ENCODE measurements around the gene WNT3A.

WNT3A gene

GRCh38 chr1:228046421-228047182, 39.8 kb downstream of the WNT3A start:
- Histone ChIP-seq H3K27ac (ENCODE audit: low read depth, low read length) (no peak overlapping the region), H3K36me3 (ENCODE audit: control insufficient read depth, insufficient read depth, low read length) (no peaks in the 10 kb centered on the region), H3K9me3 (ENCODE audit: control insufficient read depth, insufficient read depth, low read depth, low read length) (no peaks in the 10 kb centered on the region), H3K27me3 (ENCODE audit: control insufficient read depth, insufficient read depth, low read length) (peaks cover 54% of the 10 kb centered on the region), H3K9ac (ENCODE audit: low read length) (no peak overlapping the region), H3K4me1 (ENCODE audit: control insufficient read depth, insufficient read depth, low read length) (peaks cover 12% of the 10 kb centered on the region; the same call in 1 of the 2 replicates), H3K4me3 (ENCODE audit: low read depth, low read length) (no peak overlapping the region)

- H3K27ac ChIP-seq (ENCODE audit: low read depth, low read length): no peak overlapping the region
These were observed 40.3 kb downstream of the WNT3A start for GRCh38 chr1:228047183-228047466.

GRCh38 chr1:228048120-228048519, 41.3 kb downstream of the WNT3A start:
- H3K4me1 ChIP-seq (ENCODE audit: control insufficient read depth, insufficient read depth, low read length): peaks cover 12% of the 10 kb centered on the region; the same call in 1 of the 2 replicates
- peaks cover 53% of the 10 kb centered on the region for H3K27me3 ChIP-seq (ENCODE audit: control insufficient read depth, insufficient read depth, low read length)
- no peak overlapping the region for H3K9ac ChIP-seq (ENCODE audit: low read length)
- H3K9me3 ChIP-seq (ENCODE audit: control insufficient read depth, insufficient read depth, low read depth, low read length): no peaks in the 10 kb centered on the region
- H3K27ac ChIP-seq (ENCODE audit: low read depth, low read length): no peak overlapping the region
- no peak overlapping the region for H3K4me3 ChIP-seq (ENCODE audit: low read depth, low read length)
- no peaks in the 10 kb centered on the region for H3K36me3 ChIP-seq (ENCODE audit: control insufficient read depth, insufficient read depth, low read length)

More at GRCh38 chr1:228047183-228047466, 40.3 kb downstream of the WNT3A start:
- peaks cover 12% of the 10 kb centered on the region; the same call in 1 of the 2 replicates for H3K4me1 ChIP-seq (ENCODE audit: control insufficient read depth, insufficient read depth, low read length)
- H3K9me3 ChIP-seq (ENCODE audit: control insufficient read depth, insufficient read depth, low read depth, low read length): no peaks in the 10 kb centered on the region
- peaks cover 55% of the 10 kb centered on the region for H3K27me3 ChIP-seq (ENCODE audit: control insufficient read depth, insufficient read depth, low read length)
- H3K36me3 ChIP-seq (ENCODE audit: control insufficient read depth, insufficient read depth, low read length): no peaks in the 10 kb centered on the region
- no peak overlapping the region for H3K9ac ChIP-seq (ENCODE audit: low read length)
- H3K4me3 ChIP-seq (ENCODE audit: low read depth, low read length): no peak overlapping the region

- peaks cover 56% of the 10 kb centered on the region for H3K27me3 ChIP-seq (ENCODE audit: control insufficient read depth, insufficient read depth, low read length)
- H3K36me3 ChIP-seq (ENCODE audit: control insufficient read depth, insufficient read depth, low read length): no peaks in the 10 kb centered on the region
- no peak overlapping the region for H3K9ac ChIP-seq (ENCODE audit: low read length)
- H3K9me3 ChIP-seq (ENCODE audit: control insufficient read depth, insufficient read depth, low read depth, low read length): no peaks in the 10 kb centered on the region
- H3K4me1 ChIP-seq (ENCODE audit: control insufficient read depth, insufficient read depth, low read length): peaks cover 12% of the 10 kb centered on the region; the same call in 1 of the 2 replicates
- H3K27ac ChIP-seq (ENCODE audit: low read depth, low read length): no peak overlapping the region
- H3K4me3 ChIP-seq (ENCODE audit: low read depth, low read length): no peak overlapping the region
These were observed 42.0 kb downstream of the WNT3A start for GRCh38 chr1:228048659-228049298.

DNA sequence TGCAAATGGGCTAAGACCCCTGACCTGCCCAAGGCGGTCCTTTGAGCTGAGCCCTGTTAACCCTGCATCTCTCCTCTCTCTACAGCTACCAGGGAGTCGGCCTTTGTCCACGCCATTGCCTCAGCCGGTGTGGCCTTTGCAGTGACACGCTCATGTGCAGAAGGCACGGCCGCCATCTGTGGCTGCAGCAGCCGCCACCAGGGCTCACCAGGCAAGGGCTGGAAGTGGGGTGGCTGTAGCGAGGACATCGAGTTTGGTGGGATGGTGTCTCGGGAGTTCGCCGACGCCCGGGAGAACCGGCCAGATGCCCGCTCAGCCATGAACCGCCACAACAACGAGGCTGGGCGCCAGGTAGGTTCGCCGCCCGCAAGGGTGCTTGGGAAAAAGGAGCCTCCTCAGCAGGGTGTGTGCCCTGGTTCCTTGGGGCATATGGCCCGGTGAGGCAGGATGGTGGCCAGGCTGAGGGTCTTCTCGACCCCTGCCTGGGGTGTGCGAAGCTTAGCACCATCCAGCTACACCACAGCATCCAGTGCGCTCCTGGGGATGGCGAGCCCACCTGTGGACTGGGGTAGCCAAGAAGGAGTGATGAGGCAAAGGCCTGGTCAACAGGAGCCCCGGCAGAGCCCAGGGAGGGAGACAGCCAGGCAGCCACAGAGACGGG, 43.9 kb downstream of the WNT3A start:
- Histone ChIP-seq H3K4me1 (ENCODE audit: control insufficient read depth, insufficient read depth, low read length) (peaks cover 5% of the 10 kb centered on the region; the same call in 1 of the 2 replicates), H3K4me3 (ENCODE audit: low read depth, low read length) (no peak overlapping the region), H3K27me3 (ENCODE audit: control insufficient read depth, insufficient read depth, low read length) (peaks cover 55% of the 10 kb centered on the region), H3K36me3 (ENCODE audit: control insufficient read depth, insufficient read depth, low read length) (no peaks in the 10 kb centered on the region), H3K9ac (ENCODE audit: low read length) (no peak overlapping the region), H3K27ac (ENCODE audit: low read depth, low read length) (no peak overlapping the region), H3K9me3 (ENCODE audit: control insufficient read depth, insufficient read depth, low read depth, low read length) (no peaks in the 10 kb centered on the region)

DNA sequence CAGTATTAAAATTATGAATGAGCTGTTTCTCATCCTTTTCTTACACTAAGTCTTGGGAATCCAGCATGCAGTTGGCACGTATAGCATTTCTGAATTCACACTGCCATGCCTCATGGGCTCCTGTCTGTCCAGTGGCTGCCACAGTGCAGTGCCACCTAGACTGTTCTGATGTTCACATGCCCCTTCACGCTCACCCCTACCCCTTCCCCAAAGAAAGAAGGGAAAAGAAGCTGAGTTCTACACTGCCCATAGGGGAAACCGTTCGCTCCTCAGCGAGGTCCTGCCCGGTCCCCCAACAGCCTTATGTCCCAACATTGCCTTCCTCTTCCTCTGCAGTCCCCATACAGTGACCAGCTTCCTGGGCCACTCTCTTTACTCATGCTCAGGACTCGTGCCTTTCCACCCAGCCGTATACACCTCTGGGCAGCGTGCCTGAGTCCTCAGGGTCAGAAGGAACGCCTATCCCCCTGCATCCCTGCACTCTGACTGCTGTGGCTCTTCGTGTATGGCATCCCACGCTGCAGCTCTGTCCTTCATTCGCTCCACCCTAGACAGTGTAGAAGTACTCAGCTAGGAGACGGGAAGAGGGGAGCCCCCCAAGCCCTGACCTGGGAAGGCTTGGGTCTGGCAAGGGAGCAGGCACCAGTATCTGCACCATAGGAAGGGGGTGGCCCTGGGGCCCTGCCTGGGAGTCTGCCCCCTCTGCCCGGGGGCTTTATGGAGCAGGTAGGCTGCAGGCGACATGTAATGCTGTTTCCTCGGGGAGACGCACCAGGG, 51.6 kb downstream of the WNT3A start:
- Histone ChIP-seq H3K27ac (ENCODE audit: low read depth, low read length) (no peak overlapping the region), H3K4me1 (ENCODE audit: control insufficient read depth, insufficient read depth, low read length) (peaks cover 6% of the 10 kb centered on the region; the same call in 1 of the 2 replicates), H3K27me3 (ENCODE audit: control insufficient read depth, insufficient read depth, low read length) (peaks cover 85% of the 10 kb centered on the region), H3K9me3 (ENCODE audit: control insufficient read depth, insufficient read depth, low read depth, low read length) (no peaks in the 10 kb centered on the region), H3K4me3 (ENCODE audit: low read depth, low read length) (peak overlapping the region; percentile 83; the same call in 1 of the 2 replicates), H3K9ac (ENCODE audit: low read length) (no peak overlapping the region), H3K36me3 (ENCODE audit: control insufficient read depth, insufficient read depth, low read length) (no peaks in the 10 kb centered on the region)

- Histone ChIP-seq H3K9ac (ENCODE audit: low read length) (no peak overlapping the region), H3K27ac (ENCODE audit: low read depth, low read length) (no peak overlapping the region), H3K4me1 (ENCODE audit: control insufficient read depth, insufficient read depth, low read length) (peaks cover 13% of the 10 kb centered on the region; the same call in 1 of the 2 replicates), H3K36me3 (ENCODE audit: control insufficient read depth, insufficient read depth, low read length) (no peaks in the 10 kb centered on the region), H3K4me3 (ENCODE audit: low read depth, low read length) (peak overlapping the region; percentile 83), H3K27me3 (ENCODE audit: control insufficient read depth, insufficient read depth, low read length) (peaks cover 85% of the 10 kb centered on the region), H3K9me3 (ENCODE audit: control insufficient read depth, insufficient read depth, low read depth, low read length) (no peaks in the 10 kb centered on the region)
These were observed 52.3 kb downstream of the WNT3A start for GRCh38 chr1:228058949-228059633.

DNA sequence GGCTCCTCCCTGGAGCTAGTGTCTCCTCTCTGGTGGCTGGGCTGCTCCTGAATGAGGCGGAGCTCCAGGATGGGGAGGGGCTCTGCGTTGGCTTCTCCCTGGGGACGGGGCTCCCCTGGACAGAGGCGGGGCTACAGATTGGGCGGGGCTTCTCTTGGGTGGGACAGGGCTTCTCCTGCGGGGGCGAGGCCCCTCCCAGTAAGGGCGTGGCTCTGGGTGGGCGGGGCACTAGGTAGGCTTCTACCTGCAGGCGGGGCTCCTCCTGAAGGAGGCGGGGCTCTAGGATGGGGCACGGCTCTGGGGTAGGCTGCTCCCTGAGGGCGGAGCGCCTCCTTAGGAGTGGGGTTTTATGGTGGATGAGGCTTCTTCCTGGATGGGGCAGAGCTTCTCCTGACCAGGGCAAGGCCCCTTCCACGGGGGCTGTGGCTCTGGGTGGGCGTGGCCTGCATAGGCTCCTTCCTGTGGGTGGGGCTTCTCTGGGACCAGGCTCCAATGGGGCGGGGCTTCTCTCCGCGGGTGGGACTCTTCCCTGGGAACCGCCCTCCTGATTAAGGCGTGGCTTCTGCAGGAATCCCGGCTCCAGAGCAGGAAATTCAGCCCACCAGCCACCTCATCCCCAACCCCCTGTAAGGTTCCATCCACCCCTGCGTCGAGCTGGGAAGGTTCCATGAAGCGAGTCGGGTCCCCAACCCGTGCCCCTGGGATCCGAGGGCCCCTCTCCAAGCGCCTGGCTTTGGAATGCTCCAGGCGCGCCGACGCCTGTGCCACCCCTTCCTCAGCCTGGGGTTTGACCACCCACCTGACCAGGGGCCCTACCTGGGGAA, 53.0 kb downstream of the WNT3A start:
- H3K36me3 ChIP-seq (ENCODE audit: control insufficient read depth, insufficient read depth, low read length): no peaks in the 10 kb centered on the region
- H3K4me3 ChIP-seq (ENCODE audit: low read depth, low read length): peak overlapping the region; percentile 83
- H3K9ac ChIP-seq (ENCODE audit: low read length): peak overlapping the region; percentile 58
- H3K27me3 ChIP-seq (ENCODE audit: control insufficient read depth, insufficient read depth, low read length): peaks cover 89% of the 10 kb centered on the region
- peaks cover 18% of the 10 kb centered on the region; the same call in 1 of the 2 replicates for H3K4me1 ChIP-seq (ENCODE audit: control insufficient read depth, insufficient read depth, low read length)
- H3K27ac ChIP-seq (ENCODE audit: low read depth, low read length): no peak overlapping the region
- H3K9me3 ChIP-seq (ENCODE audit: control insufficient read depth, insufficient read depth, low read depth, low read length): no peaks in the 10 kb centered on the region

- H3K9ac ChIP-seq (ENCODE audit: low read length): peak overlapping the region; percentile 58
- no peak overlapping the region for H3K27ac ChIP-seq (ENCODE audit: low read depth, low read length)
- no peaks in the 10 kb centered on the region for H3K9me3 ChIP-seq (ENCODE audit: control insufficient read depth, insufficient read depth, low read depth, low read length)
- peaks cover 26% of the 10 kb centered on the region; the same call in 1 of the 2 replicates for H3K4me1 ChIP-seq (ENCODE audit: control insufficient read depth, insufficient read depth, low read length)
- H3K27me3 ChIP-seq (ENCODE audit: control insufficient read depth, insufficient read depth, low read length): peaks cover 92% of the 10 kb centered on the region
- H3K4me3 ChIP-seq (ENCODE audit: low read depth, low read length): peak overlapping the region; percentile 83
- no peaks in the 10 kb centered on the region for H3K36me3 ChIP-seq (ENCODE audit: control insufficient read depth, insufficient read depth, low read length)
These were observed 53.8 kb downstream of the WNT3A start for GRCh38 chr1:228060458-228061190.
